Omental fat pad (tissue), 4 donors: Measurements from ENCODE around the gene GORASP1. TPM values are rescaled to one million over a fixed set of nuclear protein-coding genes. Genes with fewer than 3 reads are reported as not detected.

Experiments
- ATAC-seq: fragments of 150-250 bp; one replicate; pipeline ENCODE4 v1.9.1; 2016; ENCODE audit warnings: mild to moderate bottlenecking, moderate library complexity; ENCODE audit not compliant: low FRiP score
- DNase-seq: peaks from one replicate; pipeline ENCODE4 v3.0.0-alpha.2; 2019; ENCODE audit warnings: low spot score
- CTCF ChIP-seq, 3 donors: fragments of 450-650 bp; IDR thresholded peaks; one replicate each; pipeline ENCODE4 v1.5.1; 2016 to 2017; ENCODE audit warnings: antibody characterized with exemption in 3 of 3, mild to moderate bottlenecking in 3 of 3, moderate library complexity in 2 of 3
- total RNA-seq, 4 donors: library from RNA; depleted of rRNA; stranded (reverse); fragments of >200 nt; gene quantifications; one replicate each; pipeline ENCODE4 v1.1.0, GENCODE V29; 2016

GORASP1 gene
- total RNA-seq, 4 donors from 2014 or later = 38.7 to 56.4 (median 51.0) TPM

GRCh38 chr3:39134305-39134704 is 26.9 kb upstream of the GORASP1 start:
- ATAC-seq (no peak), DNase-seq (no peak)
- TF ChIP-seq CTCF (IDR thresholded peaks at IDR 0.05) = no peak

- no peak for TF ChIP-seq CTCF (IDR thresholded peaks at IDR 0.05)
- ATAC-seq (no peak), DNase-seq (no peak)
Measured at GRCh38 chr3:39133822-39134221, 26.4 kb upstream of the GORASP1 start.

- TF ChIP-seq CTCF (IDR thresholded peaks at IDR 0.05) = no peak
- ATAC-seq (no peak), DNase-seq (no peak)
Measured at GRCh38 chr3:39133093-39133490, 25.7 kb upstream of the GORASP1 start.

GRCh38 chr3:39132096-39133092 is 25.0 kb upstream of the GORASP1 start:
- no peak for TF ChIP-seq CTCF (IDR thresholded peaks at IDR 0.05)
- no peak for ATAC-seq

GRCh38 chr3:39130693-39131265 is 23.4 kb upstream of the GORASP1 start:
- DNase-seq = no peak
- no peak for TF ChIP-seq CTCF (IDR thresholded peaks at IDR 0.05)
- no peak for ATAC-seq

More at GRCh38 chr3:39132096-39133092, 25.0 kb upstream of the GORASP1 start:
- DNase-seq = no peak

- ATAC-seq = no peak
- DNase-seq = no peak
- no peak for TF ChIP-seq CTCF (IDR thresholded peaks at IDR 0.05)
Measured at GRCh38 chr3:39130026-39130425, 22.6 kb upstream of the GORASP1 start.
